HCT116 (cell line): ENCODE data around the gene PCAT7. TPM values are rescaled to one million over a fixed set of nuclear protein-coding genes. Genes with fewer than 3 reads are reported as not detected.

ENCODE experiments used
- ATAC-seq: fragments of 200-7000 bp; cut with Tn5 transposase; 2 replicates; pipeline ENCODE4 v1.9.1; 2020; ENCODE audit warnings: mild to moderate bottlenecking, moderate library complexity
- BruUV-seq: library from RNA; stranded (reverse); fragments of 400-500 nt; replicated peaks from 2 replicates; lab custom pipeline; 2021; lab: Mats Ljungman, UMichigan
- CTCF ChIA-PET: fragments of 300-600 bp; sonication (Branson Sonifier 250); formaldehyde crosslinking; loops from one replicate; lab custom pipeline; 2021; ENCODE audit warnings: antibody characterized with exemption; lab: Charles Lee
- POLR2A ChIA-PET: fragments of 300-600, 350-600 bp; sonication (Branson Sonifier 250); formaldehyde crosslinking; loops from one replicate; lab custom pipeline; 2021; ENCODE audit warnings: antibody characterized with exemption; lab: Charles Lee
- RAD21 ChIA-PET, 2 experiments: fragments of 300-600 bp; sonication (Branson Sonifier 250); formaldehyde crosslinking; loops; one replicate each; lab custom pipeline; 2023; ENCODE audit warnings: low total read pairs in 2 of 2; ENCODE audit not compliant: uncharacterized antibody in 2 of 2, unreplicated experiment in 2 of 2, low non-redundant PET in 1 of 2; lab: Charles Lee
- DNase-seq: peaks from one replicate; pipeline ENCODE4 v3.0.0-alpha.2; 2010; ENCODE audit warnings: low read depth, low spot score
- H2AFZ ChIP-seq: fragments of 200-600 bp; shearing (Covaris generic), sonication (generic); 2 replicates; pipeline ENCODE4 v1.6.1; 2017; ENCODE audit warnings: low read depth, mixed run types, mixed read lengths, antibody characterized with exemption, low read length; ENCODE audit not compliant: poor library complexity, severe bottlenecking
- H3K27ac ChIP-seq: 2 replicates; pipeline ENCODE4 v1.5.1; 2012; ENCODE audit warnings: low read depth, low read length
- H3K27me3 ChIP-seq: fragments of 200-600 bp; sonication (generic); 2 replicates; pipeline ENCODE4 v1.6.1; 2016; ENCODE audit warnings: mixed run types, low read length, mixed read lengths; ENCODE audit not compliant: insufficient read depth
- H3K36me3 ChIP-seq, 2 experiments: fragments of 200-500 bp in 1 of 2; fragments of 200-600 bp in 1 of 2; sonication (Bioruptor generic) in 1 of 2; sonication (generic) in 1 of 2; 2 replicates each; pipeline versions ENCODE4 v1.5.1 to v1.6.1; 2014 to 2016; ENCODE audit warnings: low read length in 2 of 2, inconsistent platforms in 1 of 2, mixed read lengths in 1 of 2, mixed run types in 1 of 2; ENCODE audit not compliant: insufficient read depth in 2 of 2, control insufficient read depth in 1 of 2
- H3K4me1 ChIP-seq, 2 experiments: fragments of 200-600 bp in 1 of 2; sonication (generic) in 1 of 2; 2 replicates each; pipeline versions ENCODE4 v1.5.1 to v1.6.1; 2012 to 2017; ENCODE audit warnings: low read length in 2 of 2, inconsistent platforms in 1 of 2, mild to moderate bottlenecking in 1 of 2, mixed read lengths in 1 of 2, mixed run types in 1 of 2, moderate library complexity in 1 of 2; ENCODE audit not compliant: insufficient read depth in 2 of 2, control insufficient read depth in 1 of 2
- H3K4me2 ChIP-seq: fragments of 200-600 bp; sonication (generic); 2 replicates; pipeline ENCODE4 v1.6.1; 2017; ENCODE audit warnings: mixed run types, low read length, mixed read lengths
- H3K4me3 ChIP-seq, 2 experiments: fragments of 200-600 bp in 1 of 2; sonication (generic) in 1 of 2; replicated peaks in 1 of 2; 2 replicates each; pipeline ENCODE4 v1.5.1; 2011 to 2016; ENCODE audit warnings: low read length in 2 of 2, control low read depth in 1 of 2, low read depth in 1 of 2, mild to moderate bottlenecking in 1 of 2, mixed read lengths in 1 of 2, mixed run types in 1 of 2
- H3K79me2 ChIP-seq: fragments of 200-600 bp; sonication (generic); 2 replicates; pipeline ENCODE4 v1.6.1; 2017; ENCODE audit warnings: mild to moderate bottlenecking, mixed run types, low read length, moderate library complexity, mixed read lengths; ENCODE audit not compliant: insufficient read depth
- H3K9ac ChIP-seq: fragments of 200-600 bp; sonication (generic); 2 replicates; pipeline ENCODE4 v1.6.1; 2016; ENCODE audit warnings: low read length, mixed read lengths
- H3K9me2 ChIP-seq: fragments of 200-600 bp; sonication (generic), shearing (Covaris generic); 2 replicates; pipeline ENCODE4 v1.6.1; 2017; ENCODE audit warnings: mixed run types, mild to moderate bottlenecking, moderate library complexity; ENCODE audit not compliant: insufficient read depth
- H3K9me3 ChIP-seq, 2 experiments: fragments of 200-500 bp in 1 of 2; fragments of 200-600 bp in 1 of 2; sonication (Bioruptor generic) in 1 of 2; sonication (generic) in 1 of 2; 2 replicates each; pipeline ENCODE4 v1.6.1; 2014 to 2017; ENCODE audit warnings: low read length in 2 of 2, mixed read lengths in 2 of 2, inconsistent platforms in 1 of 2, low read depth in 1 of 2, mild to moderate bottlenecking in 1 of 2, mixed run types in 1 of 2, moderate library complexity in 1 of 2; ENCODE audit not compliant: control insufficient read depth in 1 of 2, insufficient read depth in 1 of 2
- H4K20me1 ChIP-seq: fragments of 200-600 bp; sonication (generic), shearing (Covaris generic); 2 replicates; pipeline ENCODE4 v1.6.1; 2017; ENCODE audit warnings: mixed run types, mild to moderate bottlenecking, moderate library complexity; ENCODE audit not compliant: insufficient read depth
- JUND ChIP-seq: IDR thresholded peaks from 2 replicates; pipeline ENCODE4 v1.6.1; 2012
- RAD21 ChIP-seq: IDR thresholded peaks from 2 replicates; pipeline ENCODE4 v1.6.1; 2012; ENCODE audit warnings: low read depth, mild to moderate bottlenecking
- SRF ChIP-seq: IDR thresholded peaks from 2 replicates; pipeline ENCODE4 v1.6.1; 2012; ENCODE audit warnings: low read depth
- YY1 ChIP-seq: IDR thresholded peaks from 2 replicates; pipeline ENCODE4 v1.6.1; 2011; ENCODE audit warnings: low read length, low read depth, moderate library complexity, mild to moderate bottlenecking; ENCODE audit not compliant: insufficient replicate concordance; ENCODE audit errors: extremely low read depth
- intact Hi-C: fragments of 100-400 bp; cut with micrococcal nuclease; formaldehyde crosslinking; loops from 2 replicates; pipeline ENCODE4 v1.10.0; 2022
- total RNA-seq: library from RNA; stranded (reverse); gene quantifications from one replicate; pipeline ENCODE4 v1.2.1, GENCODE V29; 2021; ENCODE audit not compliant: unreplicated experiment

The PCAT7 gene
- total RNA-seq, 1 experiment from 2014 or later, result 3.8 TPM

- intact Hi-C loops, result no loop called here
- Histone ChIP-seq H3K4me2 (no peak overlapping the region), H3K27ac (no peak overlapping the region), H3K27me3 (no peaks in the 10 kb centered on the region), H3K9me2 (no peaks in the 10 kb centered on the region), H3K9ac (no peak overlapping the region), H2AFZ (no peak overlapping the region), H3K79me2 (no peaks in the 10 kb centered on the region), H3K4me1 (no peaks in the 10 kb centered on the region), H3K9me3 (no peaks in the 10 kb centered on the region), H3K36me3 (no peaks in the 10 kb centered on the region), H3K4me3 (no peak overlapping the region), H4K20me1 (no peaks in the 10 kb centered on the region)
- ChIA-PET POLR2A (no interaction called here), RAD21 (no interaction called here), CTCF (no interaction called here)
- no peak for ATAC-seq
- no peak for DNase-seq
- no TSS peak for BruUV-seq
- TF ChIP-seq RAD21, result no peak
Measured at GRCh38 chr9:94514722-94515121, 40.2 kb upstream of the PCAT7 start.

- Histone ChIP-seq H4K20me1 (no peaks in the 10 kb centered on the region), H3K27ac (no peak overlapping the region), H3K4me2 (no peak overlapping the region), H3K9me3 (no peaks in the 10 kb centered on the region), H3K4me1 (no peaks in the 10 kb centered on the region), H3K36me3 (no peaks in the 10 kb centered on the region), H3K9me2 (no peaks in the 10 kb centered on the region), H3K4me3 (no peak overlapping the region), H3K79me2 (no peaks in the 10 kb centered on the region), H3K9ac (no peak overlapping the region), H2AFZ (no peak overlapping the region), H3K27me3 (no peaks in the 10 kb centered on the region)
- intact Hi-C loops, result no loop called here
- POLR2A ChIA-PET, result no interaction called here
- TF ChIP-seq JUND, result no peak
- no peak for TF ChIP-seq YY1
- no peak for TF ChIP-seq SRF
- no peak for TF ChIP-seq RAD21
- RAD21 ChIA-PET, result no interaction called here
- ATAC-seq (no peak), DNase-seq (no peak)
- BruUV-seq, result no TSS peak
- CTCF ChIA-PET, result no interaction called here
Measured at GRCh38 chr9:94517254-94517653, 37.6 kb upstream of the PCAT7 start.
